Gastrocnemius medialis (tissue), 4 donors: ENCODE measurements around the gene ZNF316.

Experiments used
- POLR2A ChIP-seq, 2 donors: fragments of 450-650 bp; IDR thresholded peaks; one replicate each; pipeline ENCODE4 v1.6.1; 2017; ENCODE audit warnings: antibody characterized with exemption in 2 of 2, mild to moderate bottlenecking in 2 of 2, moderate library complexity in 2 of 2
- TF ChIP-seq, protein P1 (sequence below), 5 experiments: fragments of 450-650 bp in 3 of 5; fragments of 200-600 bp in 2 of 5; sonication (generic) in 2 of 5; IDR thresholded peaks in 4 of 5; conservative IDR thresholded peaks in 1 of 5; 1 replicate in 4 of 5; 2 replicates in 1 of 5; pipeline ENCODE4 v1.5.1; 2016 to 2019; ENCODE audit warnings: antibody characterized with exemption in 5 of 5, mild to moderate bottlenecking in 3 of 5, moderate library complexity in 3 of 5

GRCh38 chr7:6656413-6656812 is 19.3 kb downstream of the ZNF316 start:
- TF ChIP-seq, protein P1, sequence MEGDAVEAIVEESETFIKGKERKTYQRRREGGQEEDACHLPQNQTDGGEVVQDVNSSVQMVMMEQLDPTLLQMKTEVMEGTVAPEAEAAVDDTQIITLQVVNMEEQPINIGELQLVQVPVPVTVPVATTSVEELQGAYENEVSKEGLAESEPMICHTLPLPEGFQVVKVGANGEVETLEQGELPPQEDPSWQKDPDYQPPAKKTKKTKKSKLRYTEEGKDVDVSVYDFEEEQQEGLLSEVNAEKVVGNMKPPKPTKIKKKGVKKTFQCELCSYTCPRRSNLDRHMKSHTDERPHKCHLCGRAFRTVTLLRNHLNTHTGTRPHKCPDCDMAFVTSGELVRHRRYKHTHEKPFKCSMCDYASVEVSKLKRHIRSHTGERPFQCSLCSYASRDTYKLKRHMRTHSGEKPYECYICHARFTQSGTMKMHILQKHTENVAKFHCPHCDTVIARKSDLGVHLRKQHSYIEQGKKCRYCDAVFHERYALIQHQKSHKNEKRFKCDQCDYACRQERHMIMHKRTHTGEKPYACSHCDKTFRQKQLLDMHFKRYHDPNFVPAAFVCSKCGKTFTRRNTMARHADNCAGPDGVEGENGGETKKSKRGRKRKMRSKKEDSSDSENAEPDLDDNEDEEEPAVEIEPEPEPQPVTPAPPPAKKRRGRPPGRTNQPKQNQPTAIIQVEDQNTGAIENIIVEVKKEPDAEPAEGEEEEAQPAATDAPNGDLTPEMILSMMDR (IDR thresholded peaks at IDR 0.05 in 4 of 5, conservative IDR thresholded peaks at IDR 0.05 in 1 of 5): no peak
- no peak for TF ChIP-seq POLR2A (IDR thresholded peaks at IDR 0.05)
